Lower lobe of right lung (tissue), 2 donors: ENCODE results near the gene ZFAND3. TPM values are rescaled to one million over a fixed set of nuclear protein-coding genes. Genes with fewer than 3 reads are reported as not detected.
A peak's percentile ranks its signal among the peaks of the same experiment; 100 is the strongest.
"Not testable (repeated sequence)": the region's sequence is repeated elsewhere in the genome, so short reads cannot be mapped to it uniquely, and the experiment has no call there.

Source experiments
- ATAC-seq, 2 donors: fragments of 200-7000 bp; cut with Tn5 transposase; one replicate each; pipeline ENCODE4 v1.9.1; 2020 to 2022; ENCODE audit warnings: mild to moderate bottlenecking in 2 of 2, moderate library complexity in 2 of 2
- DNase-seq: peaks from one replicate; pipeline ENCODE4 v3.0.0-alpha.2; 2020
- H3K27ac ChIP-seq: fragments of 200-600 bp; one replicate; pipeline ENCODE4 v1.8.0; 2022
- H3K27me3 ChIP-seq: fragments of 200-600 bp; one replicate; pipeline ENCODE4 v1.8.0; 2022; ENCODE audit warnings: low read depth
- H3K36me3 ChIP-seq: fragments of 200-600 bp; one replicate; pipeline ENCODE4 v1.8.0; 2022; ENCODE audit warnings: mild to moderate bottlenecking
- H3K4me1 ChIP-seq: fragments of 200-600 bp; one replicate; pipeline ENCODE4 v1.8.0; 2022
- H3K4me3 ChIP-seq: fragments of 200-600 bp; one replicate; pipeline ENCODE4 v1.8.0; 2022; ENCODE audit warnings: mild to moderate bottlenecking
- H3K9me3 ChIP-seq: fragments of 200-600 bp; one replicate; pipeline ENCODE4 v1.8.0; 2022
- intact Hi-C: fragments of 100-400 bp; cut with DNase I; formaldehyde crosslinking; loops from one replicate; pipeline ENCODE4 v1.11.0; 2022
- total RNA-seq: library from RNA; stranded (reverse); fragmentation: NEBNext Ultra II Directional; extraction: Animal tissue kit (Norgen Biotek cat#: 25700); gene quantifications from one replicate; pipeline ENCODE4 v1.2.1, GENCODE V29; 2021
- TF ChIP-seq, protein P1 (sequence below): fragments of 200-600 bp; IDR thresholded peaks from one replicate; pipeline ENCODE4 v1.8.0; 2022; ENCODE audit warnings: antibody characterized with exemption, mild to moderate bottlenecking
- donor health status: DM: no; HTN: yes; CAD: no; lungs with severe emphysema.

Gene ZFAND3
- total RNA-seq, 1 donor from 2014 or later, result 83.3 TPM

DNA sequence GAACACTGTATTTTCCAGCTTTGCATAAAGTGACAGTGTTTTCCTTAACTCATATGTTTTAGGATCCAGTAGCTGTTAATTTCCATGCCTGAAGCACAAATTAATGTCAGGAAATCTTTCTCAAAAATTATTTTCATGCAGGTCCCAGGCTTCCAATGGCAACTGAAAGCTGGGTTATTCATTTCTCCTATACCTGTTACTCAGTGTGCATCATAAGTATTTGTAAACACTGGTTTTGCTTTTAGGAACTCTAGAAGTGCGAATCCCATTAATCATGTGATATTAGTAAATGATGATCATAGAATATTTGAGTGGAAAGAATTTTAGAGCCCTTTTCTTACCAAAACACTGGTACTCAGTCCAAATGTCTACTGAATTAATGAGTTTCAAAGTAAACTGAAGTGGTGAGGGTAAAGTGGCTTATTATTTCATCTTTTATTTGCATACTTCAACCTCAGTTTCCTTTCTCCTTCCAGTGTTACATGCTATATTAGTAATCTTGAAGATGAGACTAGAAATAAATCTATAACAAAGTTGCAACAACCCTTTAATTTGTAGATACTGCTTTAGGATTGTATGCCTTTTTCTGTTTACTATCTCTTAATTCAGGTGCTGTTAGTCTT, 124.0 kb downstream of the ZFAND3 start:
- intact Hi-C loops, result no loop called here
- H3K36me3 ChIP-seq, result no peaks in the 10 kb centered on the region
- TF ChIP-seq, protein P1, sequence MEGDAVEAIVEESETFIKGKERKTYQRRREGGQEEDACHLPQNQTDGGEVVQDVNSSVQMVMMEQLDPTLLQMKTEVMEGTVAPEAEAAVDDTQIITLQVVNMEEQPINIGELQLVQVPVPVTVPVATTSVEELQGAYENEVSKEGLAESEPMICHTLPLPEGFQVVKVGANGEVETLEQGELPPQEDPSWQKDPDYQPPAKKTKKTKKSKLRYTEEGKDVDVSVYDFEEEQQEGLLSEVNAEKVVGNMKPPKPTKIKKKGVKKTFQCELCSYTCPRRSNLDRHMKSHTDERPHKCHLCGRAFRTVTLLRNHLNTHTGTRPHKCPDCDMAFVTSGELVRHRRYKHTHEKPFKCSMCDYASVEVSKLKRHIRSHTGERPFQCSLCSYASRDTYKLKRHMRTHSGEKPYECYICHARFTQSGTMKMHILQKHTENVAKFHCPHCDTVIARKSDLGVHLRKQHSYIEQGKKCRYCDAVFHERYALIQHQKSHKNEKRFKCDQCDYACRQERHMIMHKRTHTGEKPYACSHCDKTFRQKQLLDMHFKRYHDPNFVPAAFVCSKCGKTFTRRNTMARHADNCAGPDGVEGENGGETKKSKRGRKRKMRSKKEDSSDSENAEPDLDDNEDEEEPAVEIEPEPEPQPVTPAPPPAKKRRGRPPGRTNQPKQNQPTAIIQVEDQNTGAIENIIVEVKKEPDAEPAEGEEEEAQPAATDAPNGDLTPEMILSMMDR, result no peak
- no peaks in the 10 kb centered on the region for H3K27me3 ChIP-seq
- H3K4me3 ChIP-seq, result no peak overlapping the region
- no peak overlapping the region for H3K27ac ChIP-seq
- no peaks in the 10 kb centered on the region for H3K9me3 ChIP-seq
- no peak for ATAC-seq
- peaks cover 21% of the 10 kb centered on the region for H3K4me1 ChIP-seq
- DNase-seq, result no peak

- DNase-seq (no peak), ATAC-seq (peak in 1 of 2 donors; percentile 52)
- no peaks in the 10 kb centered on the region for H3K9me3 ChIP-seq
- no peak overlapping the region for H3K4me3 ChIP-seq
- intact Hi-C loops, result no loop called here
- peaks cover 16% of the 10 kb centered on the region for H3K4me1 ChIP-seq
- TF ChIP-seq, protein P1, result no peak
- H3K27ac ChIP-seq, result no peak overlapping the region
- H3K36me3 ChIP-seq, result no peaks in the 10 kb centered on the region
- no peaks in the 10 kb centered on the region for H3K27me3 ChIP-seq
Measured at GRCh38 chr6:37946057-37946456, 126.5 kb downstream of the ZFAND3 start.

- Histone ChIP-seq H3K4me3 (no peak overlapping the region), H3K36me3 (no peaks in the 10 kb centered on the region), H3K27ac (no peak overlapping the region), H3K4me1 (peaks cover 27% of the 10 kb centered on the region), H3K27me3 (no peaks in the 10 kb centered on the region), H3K9me3 (no peaks in the 10 kb centered on the region)
- TF ChIP-seq, protein P1, result no peak
- intact Hi-C loops, result no loop called here
- no peak for DNase-seq
- no peak for ATAC-seq
Measured at GRCh38 chr6:37947468-37947867, 127.9 kb downstream of the ZFAND3 start.

DNA sequence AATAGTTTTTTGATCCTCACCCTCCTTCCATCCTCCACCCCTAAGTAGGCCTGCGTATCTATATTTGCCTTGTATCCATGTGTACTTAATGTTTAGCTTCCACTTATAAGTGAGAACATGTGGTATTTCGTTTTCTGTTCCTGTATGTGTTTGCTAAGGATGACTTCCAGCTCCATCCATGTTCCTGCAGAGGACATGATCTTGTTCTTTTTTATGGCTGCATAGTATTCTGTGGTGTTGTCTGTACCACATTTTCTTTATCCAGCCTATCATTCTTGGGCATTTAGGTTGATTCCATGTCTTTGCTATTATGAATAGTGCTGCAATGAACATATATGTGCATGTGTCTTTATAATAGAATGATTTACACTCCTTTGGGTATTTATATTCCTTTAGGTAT, 129.1 kb downstream of the ZFAND3 start:
- H3K27me3 ChIP-seq, H3K4me3 ChIP-seq, intact Hi-C loops, H3K36me3 ChIP-seq, H3K27ac ChIP-seq, H3K9me3 ChIP-seq, ATAC-seq, DNase-seq: not testable (repeated sequence)
- peaks cover 22% of the 10 kb centered on the region for H3K4me1 ChIP-seq

GRCh38 chr6:37952027-37952426, 132.5 kb downstream of the ZFAND3 start:
- DNase-seq (no peak), ATAC-seq (no peak)
- no peaks in the 10 kb centered on the region for H3K36me3 ChIP-seq
- H3K9me3 ChIP-seq, result no peaks in the 10 kb centered on the region
- no peaks in the 10 kb centered on the region for H3K27me3 ChIP-seq
- peaks cover 34% of the 10 kb centered on the region for H3K4me1 ChIP-seq
- TF ChIP-seq, protein P1, result no peak
- H3K27ac ChIP-seq, result no peak overlapping the region
- intact Hi-C loops, result no loop called here
- no peak overlapping the region for H3K4me3 ChIP-seq

DNA sequence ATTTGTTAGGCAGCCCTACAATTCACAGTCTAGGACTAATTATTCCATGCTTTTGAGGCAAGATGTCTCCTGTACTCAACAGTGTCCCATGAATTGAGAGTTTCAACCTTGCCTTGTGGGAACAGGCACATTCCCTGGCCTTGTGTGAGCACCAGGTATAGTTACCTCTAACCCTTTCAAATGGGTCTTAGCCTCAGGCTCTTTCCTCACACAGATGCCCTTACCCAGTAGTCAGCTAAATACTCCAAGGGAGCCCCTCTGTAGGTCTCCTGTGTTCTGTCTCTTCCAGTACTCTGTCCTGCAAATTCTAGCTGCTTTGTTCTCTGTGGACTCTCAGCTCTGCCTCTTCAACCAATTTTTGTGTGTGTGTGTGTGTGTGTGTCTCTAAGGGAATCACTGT, 135.3 kb downstream of the ZFAND3 start:
- no peaks in the 10 kb centered on the region for H3K27me3 ChIP-seq
- ATAC-seq, result no peak
- no peak overlapping the region for H3K4me3 ChIP-seq
- H3K36me3 ChIP-seq, result no peaks in the 10 kb centered on the region
- no peak overlapping the region for H3K27ac ChIP-seq
- intact Hi-C loops, result no loop called here
- no peaks in the 10 kb centered on the region for H3K9me3 ChIP-seq
- peaks cover 37% of the 10 kb centered on the region for H3K4me1 ChIP-seq
- TF ChIP-seq, protein P1, result no peak
- no peak for DNase-seq
